Heart right ventricle (tissue), 16 donors: Measurements from ENCODE around the gene OSBPL10. TPM values are rescaled to one million over a fixed set of nuclear protein-coding genes. Genes with fewer than 3 reads are reported as not detected.

Experiments used
- ATAC-seq, 8 donors: fragments of 200-7000 bp; cut with Tn5 transposase; one replicate each; pipeline ENCODE4 v1.9.1; 2020; ENCODE audit warnings: mild to moderate bottlenecking in 8 of 8, moderate library complexity in 8 of 8, moderate number of reproducible peaks in 1 of 8
- DNase-seq, 2 donors: peaks; one replicate each; pipeline ENCODE4 v3.0.0-alpha.2; 2020
- H3K27ac ChIP-seq, 10 donors: fragments of 200-600 bp; sonication (generic) in 2 of 10; one replicate each; pipeline versions ENCODE4 v1.5.0 to v1.8.0; 2020 to 2022; ENCODE audit warnings: mild to moderate bottlenecking in 3 of 10
- H3K27me3 ChIP-seq, 7 donors: fragments of 200-600 bp; one replicate each; pipeline ENCODE4 v1.8.0; 2021 to 2022; ENCODE audit warnings: mild to moderate bottlenecking in 2 of 7
- H3K36me3 ChIP-seq, 9 donors: fragments of 200-600 bp; sonication (generic) in 1 of 9; one replicate each; pipeline versions ENCODE4 v1.5.0 to v1.8.0; 2020 to 2022; ENCODE audit warnings: mild to moderate bottlenecking in 2 of 9
- H3K4me1 ChIP-seq, 9 donors: fragments of 200-600 bp; sonication (generic) in 1 of 9; one replicate each; pipeline versions ENCODE4 v1.5.0 to v1.8.0; 2020 to 2022; ENCODE audit warnings: mild to moderate bottlenecking in 4 of 9
- H3K4me3 ChIP-seq, 10 donors: fragments of 200-600 bp; sonication (generic) in 2 of 10; one replicate each; pipeline versions ENCODE4 v1.5.0 to v1.8.0; 2020 to 2022; ENCODE audit warnings: mild to moderate bottlenecking in 7 of 10, moderate library complexity in 2 of 10
- H3K9me3 ChIP-seq, 11 donors: fragments of 200-600 bp in 10 of 11; sonication (generic) in 2 of 11; one replicate each; pipeline versions ENCODE4 v1.5.0 to v1.8.0; 2013 to 2022; ENCODE audit warnings: mild to moderate bottlenecking in 2 of 11, control low read depth in 1 of 11, moderate library complexity in 1 of 11
- CTCF ChIP-seq, 9 donors: fragments of 200-600 bp; sonication (generic) in 2 of 9; IDR thresholded peaks; one replicate each; pipeline versions ENCODE4 v1.5.0 to v1.8.0; 2021 to 2022; ENCODE audit warnings: antibody characterized with exemption in 9 of 9, mild to moderate bottlenecking in 5 of 9, moderate library complexity in 1 of 9
- WGBS, 2 donors: extraction: QIAGEN DNeasy Blood & Tissue Kit; methylation state at CpG; one replicate each; pipeline ENCODE4 v1.1.7; 2013; ENCODE audit warnings: inconsistent platforms in 1 of 2; 5-methylcytosine and 5-hydroxymethylcytosine counted together
- intact Hi-C, 10 donors: fragments of 100-400 bp; cut with DNase I; formaldehyde crosslinking; loops; one replicate each; pipeline versions ENCODE4 v1.11.1 to v1.14.2; 2022
- polyA plus RNA-seq, 2 donors: library from polyadenylated mRNA; stranded (reverse); fragments of 200-250 nt; gene quantifications; one replicate each; pipeline ENCODE4 v1.2.3, GENCODE V29; 2013
- total RNA-seq, 10 donors: library from RNA; stranded (reverse); fragmentation: NEBNext Ultra II Directional in 3 of 10; extraction: Animal tissue kit (Norgen Biotek cat#: 25700) in 3 of 10; gene quantifications; one replicate each; pipeline versions ENCODE4 v1.2.1 to v1.2.4, GENCODE V29; 2021 to 2023
- donor health status: Arrhythmogenic right ventricular cardiomyopathy.
- donor health status: ischemic (EF 13 %, LVEDD 7.1; RV severe dilation, severe dysfunction).
- donor health status: healthy with polysubstance abuse.
- donor health status: DM: no; HTN: yes; CAD: no.
- donor health status: DM: no; HTN: no; CAD: no.
- donor health status: ischemic (EF 25% LVEDD 6.9; RV normal size, moderate dysfunction).
- donor health status: ischemic (EF 25% LVEDD 5.7; RV mildly dilated, moderate dysfunction).
- donor health status: healthy.
- donor health status: DM: yes; HTN: yes; CAD: no.
- donor health status: Ischemic cardiomyopathy.
- donor health status: ischemic (EF 35%, LVEDD 5.7; RV mildly dilated, moderate dysfunction).
- donor health status: nonischemic (EF 11% LVEDD 7.7; RV severe dilation, severe dysfunction).
- donor health status: DM: yes; HTN: yes; CAD: no.
- donor health status: PGD.
- donor health status: ischemic (EF 29% LVEDD 5.4; RV normal size, mild dysfunction).
- donor health status: nonischemic (EF 23%, LVEDD 6.1; RV moderate dilation, normal function).

The OSBPL10 gene
- total and polyA plus RNA-seq, 12 donors, result 1.2 to 8.5 (median 4.1) TPM

GRCh38 chr3:31629054-31629453 is 352.0 kb downstream of the OSBPL10 start:
- 93 to 98% methylated on average over 5 of the region's 5 CpGs for WGBS, 2 donors
- no peaks in the 10 kb centered on the region for H3K9me3 ChIP-seq
- no peak for TF ChIP-seq CTCF (IDR thresholded peaks at IDR 0.05)
- no peaks in the 10 kb centered on the region for H3K4me1 ChIP-seq
- no peaks in the 10 kb centered on the region for H3K27me3 ChIP-seq
- no peak for ATAC-seq
- intact Hi-C loops, result no loop called here
- no peak for DNase-seq
- H3K4me3 ChIP-seq, result no peak overlapping the region
- peaks cover 0 to 100% (median 47%) of the 10 kb centered on the region in 9 donors for H3K36me3 ChIP-seq
- H3K27ac ChIP-seq, result no peak overlapping the region

- ATAC-seq (no peak), DNase-seq (no peak)
- intact Hi-C loops, result no loop called here
- Histone ChIP-seq H3K27me3 (no peaks in the 10 kb centered on the region), H3K36me3 (peaks cover 0 to 94% (median 26%) of the 10 kb centered on the region in 9 donors), H3K27ac (no peak overlapping the region), H3K4me1 (peaks cover 0 to 4% (median 0%) of the 10 kb centered on the region in 9 donors), H3K4me3 (no peak overlapping the region), H3K9me3 (no peaks in the 10 kb centered on the region)
- WGBS, 2 donors, result 92% methylated on average over 2 of the region's 2 CpGs
- no peak for TF ChIP-seq CTCF (IDR thresholded peaks at IDR 0.05)
Observed at GRCh38 chr3:31625358-31625757, 355.7 kb downstream of the OSBPL10 start.

- peaks cover 0 to 4% (median 0%) of the 10 kb centered on the region in 9 donors for H3K4me1 ChIP-seq
- TF ChIP-seq CTCF (IDR thresholded peaks at IDR 0.05), result no peak
- peaks cover 0 to 94% (median 23%) of the 10 kb centered on the region in 9 donors for H3K36me3 ChIP-seq
- H3K27me3 ChIP-seq, result no peaks in the 10 kb centered on the region
- DNase-seq (no peak), ATAC-seq (no peak)
- intact Hi-C loops, result no loop called here
- 94 to 95% methylated on average over 6 of the region's 6 CpGs for WGBS, 2 donors
- H3K27ac ChIP-seq, result no peak overlapping the region
- H3K4me3 ChIP-seq, result no peak overlapping the region
- H3K9me3 ChIP-seq, result no peaks in the 10 kb centered on the region
Observed at GRCh38 chr3:31624083-31624709, 356.9 kb downstream of the OSBPL10 start.

GRCh38 chr3:31622636-31623288 is 358.3 kb downstream of the OSBPL10 start:
- Histone ChIP-seq H3K4me3 (no peak overlapping the region), H3K9me3 (no peaks in the 10 kb centered on the region), H3K4me1 (peaks cover 0 to 5% (median 0%) of the 10 kb centered on the region in 9 donors), H3K27me3 (no peaks in the 10 kb centered on the region), H3K27ac (no peak overlapping the region), H3K36me3 (peaks cover 0 to 94% (median 31%) of the 10 kb centered on the region in 9 donors)
- WGBS, 2 donors, result 96% methylated on average over 4 of the region's 4 CpGs
- DNase-seq (no peak), ATAC-seq (no peak)
- intact Hi-C loops, result no loop called here
- TF ChIP-seq CTCF (IDR thresholded peaks at IDR 0.05), result no peak
